HG03460 (cell line): ENCODE measurements around the gene CLIC5.

Experiments
- ATAC-seq: cut with Tn5 transposase; IDR thresholded peaks from one replicate; pipeline ENCODE4 v1.9.1; 2021; ENCODE audit not compliant: unreplicated experiment

CLIC5 gene

GRCh38 chr6:46000905-46001304 lies 14.8 kb downstream of the CLIC5 start:
- no peak for ATAC-seq

- ATAC-seq = no peak
These were observed 17.1 kb downstream of the CLIC5 start for GRCh38 chr6:45998524-45998923.

GRCh38 chr6:45997875-45998506 lies 17.7 kb downstream of the CLIC5 start:
- no peak for ATAC-seq

- no peak for ATAC-seq
These were observed 24.5 kb downstream of the CLIC5 start for GRCh38 chr6:45991189-45991588.

GRCh38 chr6:45990162-45990561 lies 25.5 kb downstream of the CLIC5 start:
- ATAC-seq = no peak

- ATAC-seq = no peak
These were observed 27.0 kb downstream of the CLIC5 start for GRCh38 chr6:45988635-45989034.

- ATAC-seq = no peak
These were observed 27.8 kb downstream of the CLIC5 start for GRCh38 chr6:45987856-45988255.

- ATAC-seq = no peak
These were observed 28.9 kb downstream of the CLIC5 start for GRCh38 chr6:45986746-45987274.

- ATAC-seq = no peak
These were observed 30.8 kb downstream of the CLIC5 start for GRCh38 chr6:45984788-45985425.

GRCh38 chr6:45984347-45984746 lies 31.3 kb downstream of the CLIC5 start:
- no peak for ATAC-seq

GRCh38 chr6:45983062-45983461 lies 32.6 kb downstream of the CLIC5 start:
- no peak for ATAC-seq

- no peak for ATAC-seq
These were observed 33.2 kb downstream of the CLIC5 start for GRCh38 chr6:45982280-45983036.

GRCh38 chr6:45981046-45981445 lies 34.6 kb downstream of the CLIC5 start:
- no peak for ATAC-seq

GRCh38 chr6:45979311-45979710 lies 36.3 kb downstream of the CLIC5 start:
- ATAC-seq = no peak

GRCh38 chr6:45974596-45974995 lies 41.1 kb downstream of the CLIC5 start:
- no peak for ATAC-seq

- no peak for ATAC-seq
These were observed 42.7 kb downstream of the CLIC5 start for GRCh38 chr6:45972795-45973503.

- ATAC-seq = no peak
These were observed 44.4 kb downstream of the CLIC5 start for GRCh38 chr6:45971287-45971686.

GRCh38 chr6:45970326-45970725 lies 45.3 kb downstream of the CLIC5 start:
- ATAC-seq = no peak

GRCh38 chr6:45969883-45970282 lies 45.8 kb downstream of the CLIC5 start:
- ATAC-seq = no peak

GRCh38 chr6:45969026-45969425 lies 46.6 kb downstream of the CLIC5 start:
- ATAC-seq = no peak

- ATAC-seq = no peak
These were observed 48.3 kb downstream of the CLIC5 start for GRCh38 chr6:45967363-45967762.
